GM18519 (cell line): Measurements from ENCODE around the gene FLRT2.

Source experiments
- ATAC-seq: cut with Tn5 transposase; IDR thresholded peaks from one replicate; pipeline ENCODE4 v1.9.1; 2021; ENCODE audit warnings: mild to moderate bottlenecking, moderate library complexity; ENCODE audit not compliant: unreplicated experiment, low FRiP score

Gene FLRT2

DNA sequence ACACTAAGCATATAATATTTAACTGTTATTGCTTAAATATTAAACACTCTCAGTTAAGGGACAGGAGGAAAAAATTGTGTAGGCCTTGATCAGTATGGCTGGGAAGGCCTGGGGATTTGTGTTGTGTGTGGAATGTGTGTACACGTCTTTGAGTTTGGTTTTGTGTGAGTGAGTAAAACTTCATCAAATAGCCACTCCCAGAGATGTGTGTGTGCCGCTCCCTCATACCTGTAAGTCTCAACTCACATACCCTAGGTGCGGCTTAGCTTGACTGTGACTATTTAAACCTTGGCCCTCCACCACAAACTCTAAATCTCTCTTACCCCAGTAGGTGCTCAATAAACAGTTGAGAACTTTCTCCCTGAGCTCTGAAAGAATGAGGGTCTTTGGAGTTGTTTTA lies 64.3 kb downstream of the FLRT2 start:
- no peak for ATAC-seq

DNA sequence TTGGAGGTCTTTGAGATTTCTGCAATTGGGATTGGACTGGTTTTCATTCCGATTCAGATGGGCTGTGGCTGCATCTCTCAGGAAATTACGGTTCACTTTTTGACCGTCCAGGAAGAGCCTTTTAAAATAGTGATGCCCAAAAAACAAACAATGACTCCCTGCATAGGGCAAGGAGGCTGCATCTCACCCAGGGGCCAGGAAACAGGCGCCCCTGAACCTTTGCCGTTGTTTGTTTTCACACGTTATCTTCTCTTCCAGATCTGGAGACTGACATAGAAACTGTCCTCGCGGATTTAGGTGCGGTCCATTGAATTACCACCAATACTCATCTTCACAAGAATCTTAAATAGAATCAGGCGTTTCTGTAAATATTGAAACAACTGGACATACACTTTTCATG lies 66.0 kb downstream of the FLRT2 start:
- ATAC-seq = no peak

DNA sequence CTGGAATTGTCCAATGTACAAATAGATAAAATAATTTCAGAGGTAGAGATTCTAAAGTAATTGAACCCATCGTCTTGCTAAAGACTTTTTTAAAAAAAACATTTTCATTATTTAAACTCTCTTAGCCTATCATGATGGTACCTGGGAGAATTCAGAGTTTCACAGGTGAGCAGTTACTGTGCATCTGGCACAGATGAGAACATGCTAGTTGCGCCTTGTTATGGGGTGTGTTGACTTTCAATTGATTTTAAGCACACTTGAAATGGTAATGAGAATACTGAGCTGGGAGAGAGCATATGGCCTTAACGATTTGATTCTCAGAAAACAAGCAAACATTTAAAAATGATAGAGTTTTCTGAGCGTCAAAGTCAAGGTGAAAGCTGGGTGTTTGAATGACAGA lies 66.6 kb downstream of the FLRT2 start:
- no peak for ATAC-seq

DNA sequence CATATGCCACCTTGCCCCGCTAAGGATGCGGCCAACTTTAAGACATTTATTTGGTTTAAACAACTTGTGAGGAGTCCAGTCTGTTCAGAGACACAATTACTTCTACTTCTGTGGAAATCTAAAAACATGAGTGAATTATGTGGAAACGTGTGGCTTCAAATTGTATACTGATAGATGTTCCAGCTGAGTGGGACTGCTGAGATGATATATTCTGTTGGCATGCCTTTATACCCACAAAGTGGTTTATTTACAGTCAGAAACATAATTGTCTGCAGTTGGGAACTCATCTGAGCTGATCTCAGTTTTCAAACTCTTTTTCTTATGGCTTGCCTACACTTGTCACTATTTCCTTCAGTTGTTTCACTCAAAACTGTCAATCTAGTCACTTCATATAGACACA lies 67.8 kb downstream of the FLRT2 start:
- ATAC-seq = no peak

DNA sequence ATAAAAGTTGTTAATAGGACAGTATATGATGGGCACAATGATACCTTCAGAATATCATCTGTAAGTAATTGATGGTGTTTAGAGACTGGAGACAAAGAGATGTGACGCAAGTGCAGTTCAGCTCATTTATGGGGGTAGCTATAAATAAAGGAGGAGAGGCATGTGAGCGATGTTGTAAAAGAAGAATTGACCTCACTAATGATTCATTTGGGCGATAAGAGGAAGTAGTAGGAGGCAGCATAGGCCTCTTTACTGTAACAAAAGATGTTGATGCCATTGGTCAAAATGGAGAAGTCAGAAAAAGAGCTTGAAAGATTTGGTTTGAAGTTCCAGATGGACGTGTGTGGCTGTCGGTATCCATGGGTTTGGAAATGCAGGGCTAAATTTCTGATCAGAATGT lies 70.0 kb downstream of the FLRT2 start:
- ATAC-seq = no peak

DNA sequence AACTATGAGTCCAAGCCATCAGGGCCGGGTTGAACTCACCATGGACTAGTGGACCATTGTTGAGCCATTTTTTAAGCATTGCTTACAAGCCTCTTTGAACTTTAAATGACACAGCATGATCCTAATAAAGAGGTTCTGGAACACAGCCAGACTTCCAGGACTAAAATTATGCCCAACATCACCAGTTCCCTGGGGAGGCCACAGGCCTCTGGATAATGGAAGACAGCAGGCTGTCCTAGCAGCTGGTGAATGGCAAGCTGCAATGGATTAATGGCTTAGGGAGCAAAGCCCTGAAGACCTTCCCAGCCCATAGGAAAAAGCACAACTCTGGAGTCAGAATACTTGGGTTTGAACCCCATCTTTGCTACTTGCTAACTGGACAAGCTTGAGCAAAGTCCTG lies 71.3 kb downstream of the FLRT2 start:
- no peak for ATAC-seq

DNA sequence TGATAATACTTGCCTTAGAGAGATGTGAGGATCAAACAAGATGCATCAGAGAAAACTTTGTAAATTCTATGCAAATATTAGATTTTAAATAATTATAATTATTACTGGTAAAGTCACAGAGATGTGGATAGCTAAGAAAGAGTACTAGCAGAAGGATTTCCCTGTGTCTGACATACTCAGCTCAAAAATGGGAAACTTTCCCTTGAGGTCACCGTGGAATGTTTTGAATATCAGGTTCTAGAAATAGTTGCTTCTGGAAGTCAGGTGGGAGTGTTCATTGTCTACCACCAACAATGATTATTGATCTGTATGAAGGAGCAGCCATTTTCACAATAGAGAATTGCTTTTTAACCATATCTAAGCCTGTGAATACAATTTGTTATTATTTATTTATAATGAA lies 71.7 kb downstream of the FLRT2 start:
- ATAC-seq = no peak

DNA sequence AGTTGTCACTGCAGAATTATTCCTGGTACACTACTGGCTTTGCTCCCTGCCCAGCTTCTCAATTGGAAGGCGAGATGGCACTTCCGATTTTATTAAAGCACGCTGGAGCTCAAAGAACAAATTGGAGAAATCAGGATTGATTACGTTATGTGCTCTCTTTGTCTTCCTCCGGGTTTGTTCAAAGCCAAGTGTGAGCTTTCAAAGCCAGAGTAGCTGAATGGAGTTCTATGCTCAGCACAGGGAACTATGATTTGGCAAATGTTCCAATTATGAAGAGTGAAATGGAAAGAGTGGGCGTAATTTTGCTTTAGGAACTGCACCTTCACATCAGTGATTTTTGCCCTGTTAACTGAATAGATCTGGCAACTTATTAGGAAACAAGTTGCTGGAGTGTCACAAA lies 72.4 kb downstream of the FLRT2 start:
- no peak for ATAC-seq

DNA sequence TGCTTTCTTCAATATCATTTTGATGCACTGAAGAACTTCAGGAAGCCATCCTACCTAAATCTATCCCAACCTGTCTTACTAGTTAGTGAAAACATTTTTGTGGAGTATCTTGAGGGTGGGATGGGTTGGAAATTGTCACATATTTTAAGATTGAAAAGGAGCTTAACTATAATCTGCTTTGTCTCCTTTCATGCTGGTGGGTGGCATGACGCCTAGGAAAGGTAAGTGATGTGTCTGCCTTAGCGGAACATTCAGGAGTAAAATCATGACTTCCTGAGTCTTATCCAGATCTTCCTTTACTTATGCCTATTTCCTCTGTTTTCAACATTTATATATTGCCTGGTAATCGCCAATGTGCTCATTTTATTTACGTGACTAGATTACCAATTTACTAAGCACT lies 74.1 kb downstream of the FLRT2 start:
- no peak for ATAC-seq

DNA sequence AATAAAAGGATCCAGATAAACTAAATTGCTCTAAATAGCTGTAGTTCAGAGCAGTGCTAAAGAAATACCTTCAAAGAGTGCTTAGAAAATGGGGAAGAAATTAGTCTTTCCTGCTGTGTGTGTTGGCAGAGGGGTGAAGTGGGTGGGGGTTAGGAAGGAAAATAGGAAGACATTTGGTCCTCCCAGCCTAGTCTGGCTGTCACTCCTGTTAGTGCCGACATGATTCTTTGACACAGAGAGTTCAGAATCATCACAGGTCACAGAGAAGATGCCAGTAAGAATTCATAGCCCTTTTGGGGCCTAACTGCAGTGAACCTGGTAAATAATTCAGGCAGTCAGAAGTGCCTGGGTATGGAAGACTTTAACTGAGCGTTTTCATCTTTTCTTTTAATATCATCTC lies 74.8 kb downstream of the FLRT2 start:
- no peak for ATAC-seq

DNA sequence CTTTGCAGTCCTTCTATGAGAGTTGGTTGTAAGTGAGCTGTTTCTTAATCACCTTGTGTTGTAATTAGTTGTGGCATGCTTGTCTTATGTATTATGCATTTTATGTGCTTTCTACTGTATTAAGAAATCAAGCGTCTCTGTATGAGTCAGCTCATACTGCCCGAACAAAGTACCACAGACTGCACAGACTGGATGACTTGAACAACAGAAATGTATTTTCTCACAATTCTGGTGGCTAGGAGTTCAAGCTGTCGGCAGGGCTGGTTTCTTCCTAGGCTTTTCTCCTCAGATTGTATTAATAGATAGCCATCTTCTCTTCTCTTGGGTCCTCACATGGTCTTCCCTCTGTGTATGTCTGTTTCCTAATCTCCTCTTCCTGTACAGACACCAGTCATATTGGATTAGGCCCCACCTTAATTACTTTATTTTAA lies 77.7 kb downstream of the FLRT2 start:
- ATAC-seq = no peak

DNA sequence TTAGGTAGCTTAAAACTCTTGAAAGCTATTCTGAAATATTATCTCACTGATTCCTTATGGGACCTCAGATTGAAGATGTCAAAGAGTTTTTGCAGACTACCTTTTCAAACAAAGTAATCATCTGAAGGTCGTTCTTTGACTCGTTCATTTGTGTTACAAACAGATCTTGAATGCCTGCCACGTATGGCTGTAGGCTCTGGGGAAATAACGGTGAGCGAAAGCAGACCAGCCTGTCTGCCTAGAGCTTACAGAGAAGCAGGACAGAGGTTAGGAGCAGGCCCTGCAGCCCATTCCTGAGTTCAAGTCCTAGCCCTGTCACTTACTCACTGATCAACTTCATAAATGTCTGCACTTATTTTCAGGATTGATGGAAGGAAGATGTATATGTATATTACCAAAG lies 83.6 kb downstream of the FLRT2 start:
- no peak for ATAC-seq

DNA sequence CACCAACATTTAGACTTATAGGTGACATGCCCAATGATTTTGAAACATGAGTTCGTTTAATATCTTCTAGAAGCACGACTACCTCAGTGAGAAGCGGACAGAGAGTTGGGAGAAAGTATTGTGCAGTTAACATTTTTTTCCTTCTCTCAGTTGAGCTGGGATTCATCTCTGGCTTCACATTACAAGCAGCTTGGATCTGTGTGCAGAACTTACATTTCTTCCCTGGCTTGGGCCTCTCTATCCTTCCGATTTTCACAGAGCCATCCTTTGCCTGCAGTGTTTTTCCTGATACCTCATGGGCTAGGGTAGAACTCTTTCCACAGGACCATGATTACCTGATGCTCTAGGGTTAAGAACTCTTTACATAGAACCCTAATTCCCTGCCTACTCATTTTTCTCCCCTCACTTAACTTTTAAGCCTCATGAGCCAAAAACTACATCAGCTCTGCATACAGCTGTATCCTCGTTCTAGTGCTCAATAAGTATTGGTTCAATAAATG lies 86.5 kb downstream of the FLRT2 start:
- no peak for ATAC-seq

DNA sequence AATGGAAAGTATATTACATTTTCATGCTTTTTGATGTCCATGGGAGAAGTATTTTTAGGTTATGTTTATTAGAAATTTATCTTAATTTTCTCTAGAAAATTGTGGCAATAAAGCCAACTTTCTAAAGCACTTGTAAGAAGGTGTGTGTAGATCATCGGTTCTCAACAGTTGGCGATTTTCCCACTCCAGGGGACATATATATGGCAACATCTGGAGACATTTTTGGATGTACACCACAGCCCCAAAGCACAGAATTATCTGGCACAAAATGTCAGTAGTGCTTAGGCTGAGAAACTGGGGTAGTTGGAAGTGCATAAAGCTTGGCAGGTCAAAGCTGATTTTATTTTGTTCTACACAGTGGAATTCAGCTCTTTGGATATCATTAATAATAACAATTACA lies 86.9 kb downstream of the FLRT2 start:
- ATAC-seq = no peak

DNA sequence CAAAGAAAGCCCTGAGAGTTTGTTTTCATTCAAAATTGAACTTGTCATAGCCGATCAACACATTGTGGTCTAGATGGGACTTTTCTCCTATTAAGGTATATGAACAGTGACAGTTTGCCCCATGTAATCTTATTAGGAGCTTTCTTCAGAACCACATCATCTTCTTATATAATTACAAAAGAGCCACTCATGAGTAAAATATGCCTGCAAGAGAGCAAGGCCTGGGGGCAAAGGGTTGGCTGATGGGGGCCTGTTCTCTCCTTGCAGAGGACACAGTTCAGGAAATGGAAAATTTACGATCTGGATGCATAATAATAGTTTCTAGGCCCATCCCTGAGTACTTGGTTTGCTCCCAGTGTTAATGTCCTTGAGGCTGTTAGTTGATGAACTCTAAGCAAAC lies 87.8 kb downstream of the FLRT2 start:
- ATAC-seq = no peak

DNA sequence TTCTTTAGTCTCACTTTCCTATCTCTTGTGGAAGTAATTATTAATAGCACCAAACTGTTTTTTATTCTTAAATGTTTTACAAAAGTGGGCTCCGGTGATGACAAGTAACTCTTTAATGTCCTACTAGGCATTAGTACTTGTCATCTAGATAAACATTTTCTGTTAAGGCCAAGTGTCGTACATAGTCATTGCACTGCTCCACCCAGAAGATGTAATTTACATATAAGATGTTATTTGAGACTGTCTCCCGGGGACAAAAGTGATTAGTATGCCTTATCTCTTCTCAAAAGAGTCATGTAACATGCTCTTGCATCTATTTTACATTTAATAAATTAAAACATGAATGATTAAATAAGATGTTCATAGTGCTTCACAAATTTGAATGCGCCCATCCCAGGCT lies 88.4 kb downstream of the FLRT2 start:
- no peak for ATAC-seq

DNA sequence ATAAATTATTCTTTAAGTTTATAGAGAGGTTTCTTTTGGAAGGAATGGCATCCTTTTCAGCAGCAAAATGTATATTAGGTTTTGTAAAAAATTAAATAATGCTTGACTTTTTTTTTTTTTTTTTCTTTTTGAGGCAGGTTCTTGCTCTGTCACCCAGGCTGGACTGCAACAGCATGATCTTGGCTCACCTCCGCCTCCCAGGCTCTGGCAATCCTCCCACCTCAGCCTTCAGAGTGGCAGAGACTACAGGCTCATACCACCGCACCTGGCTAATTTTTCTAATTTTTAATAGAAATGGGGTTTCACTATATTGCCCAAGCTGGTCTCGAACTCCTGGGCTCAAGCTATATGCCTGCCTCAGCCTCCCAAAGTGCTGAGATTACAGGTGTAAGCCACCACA lies 89.0 kb downstream of the FLRT2 start:
- ATAC-seq = no peak

DNA sequence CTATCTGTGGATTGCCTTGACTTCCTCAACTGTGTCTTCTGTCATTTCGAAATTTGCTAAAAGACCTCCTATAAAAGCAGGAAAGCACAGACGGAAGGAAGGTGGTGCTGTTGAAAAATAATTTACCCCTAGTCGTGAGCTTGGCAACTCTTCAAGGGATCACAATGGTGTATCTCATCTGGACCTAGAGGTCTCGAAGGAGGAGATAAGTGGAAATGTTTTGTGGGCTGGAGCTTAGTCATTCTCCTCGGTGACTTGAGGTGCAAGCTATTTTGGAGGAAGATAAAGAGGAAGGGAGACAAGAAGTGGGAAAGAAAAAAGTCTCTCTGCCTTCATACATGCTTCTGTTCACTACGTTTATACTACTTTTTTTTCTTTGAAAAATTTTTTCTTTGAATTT lies 89.9 kb downstream of the FLRT2 start:
- no peak for ATAC-seq

DNA sequence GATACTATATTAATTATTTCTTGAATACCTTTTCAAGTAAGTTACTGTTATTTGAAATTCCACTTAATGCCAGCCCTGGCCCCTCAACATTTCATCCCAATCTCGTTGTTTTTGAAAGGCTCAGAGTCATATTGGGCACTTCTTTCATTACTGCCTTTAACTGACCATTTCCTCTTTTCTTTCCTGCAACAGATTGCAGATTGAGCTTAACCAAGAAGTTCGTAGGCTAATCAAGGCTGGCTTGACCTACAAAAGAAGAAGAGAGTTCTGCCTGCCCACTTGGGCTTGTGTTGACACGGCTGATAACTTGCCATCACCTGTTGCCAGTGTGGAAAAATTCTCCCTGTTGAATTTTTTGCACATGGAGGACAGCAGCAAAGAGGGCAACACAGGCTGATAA lies 91.0 kb downstream of the FLRT2 start:
- ATAC-seq = no peak

DNA sequence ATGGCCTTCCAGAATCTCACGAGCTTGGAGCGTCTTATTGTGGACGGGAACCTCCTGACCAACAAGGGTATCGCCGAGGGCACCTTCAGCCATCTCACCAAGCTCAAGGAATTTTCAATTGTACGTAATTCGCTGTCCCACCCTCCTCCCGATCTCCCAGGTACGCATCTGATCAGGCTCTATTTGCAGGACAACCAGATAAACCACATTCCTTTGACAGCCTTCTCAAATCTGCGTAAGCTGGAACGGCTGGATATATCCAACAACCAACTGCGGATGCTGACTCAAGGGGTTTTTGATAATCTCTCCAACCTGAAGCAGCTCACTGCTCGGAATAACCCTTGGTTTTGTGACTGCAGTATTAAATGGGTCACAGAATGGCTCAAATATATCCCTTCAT lies 92.2 kb downstream of the FLRT2 start:
- no peak for ATAC-seq

DNA sequence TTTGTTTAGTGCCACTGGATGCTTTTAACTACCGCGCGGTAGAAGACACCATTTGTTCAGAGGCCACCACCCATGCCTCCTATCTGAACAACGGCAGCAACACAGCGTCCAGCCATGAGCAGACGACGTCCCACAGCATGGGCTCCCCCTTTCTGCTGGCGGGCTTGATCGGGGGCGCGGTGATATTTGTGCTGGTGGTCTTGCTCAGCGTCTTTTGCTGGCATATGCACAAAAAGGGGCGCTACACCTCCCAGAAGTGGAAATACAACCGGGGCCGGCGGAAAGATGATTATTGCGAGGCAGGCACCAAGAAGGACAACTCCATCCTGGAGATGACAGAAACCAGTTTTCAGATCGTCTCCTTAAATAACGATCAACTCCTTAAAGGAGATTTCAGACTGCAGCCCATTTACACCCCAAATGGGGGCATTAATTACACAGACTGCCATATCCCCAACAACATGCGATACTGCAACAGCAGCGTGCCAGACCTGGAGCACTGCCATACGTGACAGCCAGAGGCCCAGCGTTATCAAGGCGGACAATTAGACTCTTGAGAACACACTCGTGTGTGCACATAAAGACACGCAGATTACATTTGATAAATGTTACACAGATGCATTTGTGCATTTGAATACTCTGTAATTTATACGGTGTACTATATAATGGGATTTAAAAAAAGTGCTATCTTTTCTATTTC lies 93.2 kb downstream of the FLRT2 start:
- no peak for ATAC-seq

DNA sequence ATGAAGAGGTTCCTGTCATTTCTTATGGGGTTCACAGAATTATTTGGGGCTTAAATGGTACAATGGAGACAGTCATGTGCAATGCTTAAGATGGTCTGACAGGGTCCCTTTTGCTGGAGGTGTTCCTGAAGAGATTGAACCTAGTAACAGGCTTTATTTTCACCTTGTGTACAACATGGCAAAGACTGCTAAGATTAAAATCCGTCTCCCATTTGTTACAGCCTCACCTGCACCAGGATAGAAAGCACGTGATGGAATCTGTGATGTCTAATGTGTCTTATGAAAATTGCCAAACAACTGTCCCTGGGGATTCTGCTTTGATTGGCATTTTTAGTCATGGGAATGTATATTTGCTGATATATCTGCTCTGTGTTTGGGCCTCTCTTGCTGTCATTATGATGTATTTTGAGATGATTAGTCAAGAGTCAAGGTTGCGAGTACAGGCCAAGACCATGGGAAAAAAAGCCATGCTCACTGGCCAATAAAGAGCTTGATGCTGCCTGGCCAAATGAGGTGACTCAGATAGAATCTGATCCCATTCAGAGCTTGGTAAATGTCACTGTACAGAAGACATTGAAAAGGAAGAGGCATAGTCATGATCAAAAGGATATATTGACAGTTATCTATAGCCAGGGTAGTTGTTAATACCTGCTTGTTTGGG lies 96.1 kb downstream of the FLRT2 start:
- no peak for ATAC-seq
